GM23338 (cell line): ENCODE results near the gene IPCEF1. TPM values are rescaled to one million over a fixed set of nuclear protein-coding genes. Genes with fewer than 3 reads are reported as not detected.

Experiments
- ATAC-seq: fragments of 200-7000 bp; cut with Tn5 transposase; 3 replicates; pipeline ENCODE4 v1.9.1; 2020
- DNase-seq: peaks from one replicate; pipeline ENCODE4 v3.0.0-alpha.2; 2015; ENCODE audit warnings: low spot score
- H2AFZ ChIP-seq: fragments of 200-600 bp; sonication (generic); 2 replicates; pipeline ENCODE4 v1.8.0; 2016; ENCODE audit warnings: antibody characterized with exemption, mild to moderate bottlenecking, moderate library complexity
- H3F3A ChIP-seq: fragments of 200-600 bp; sonication (generic); replicated peaks from 2 replicates; pipeline ENCODE4 v1.8.0; 2017; ENCODE audit warnings: antibody characterized with exemption, mixed run types, low read depth
- H3K27ac ChIP-seq: fragments of 200-600 bp; sonication (generic); 2 replicates; pipeline ENCODE4 v1.6.1; 2016; ENCODE audit warnings: low read depth
- H3K27me3 ChIP-seq: fragments of 200-600 bp; sonication (generic); 2 replicates; pipeline ENCODE4 v1.8.0; 2016; ENCODE audit warnings: mild to moderate bottlenecking, mixed run types, moderate library complexity; ENCODE audit not compliant: insufficient read depth
- H3K36me3 ChIP-seq: fragments of 200-600 bp; sonication (generic); 2 replicates; pipeline ENCODE4 v1.8.0; 2016; ENCODE audit warnings: mild to moderate bottlenecking; ENCODE audit not compliant: insufficient read depth
- H3K4me1 ChIP-seq: fragments of 200-600 bp; sonication (generic); 2 replicates; pipeline ENCODE4 v1.8.0; 2016; ENCODE audit warnings: mild to moderate bottlenecking, moderate library complexity; ENCODE audit not compliant: insufficient read depth
- H3K4me2 ChIP-seq: fragments of 200-600 bp; sonication (generic); 2 replicates; pipeline ENCODE4 v1.7.1; 2017; ENCODE audit warnings: mixed run types
- H3K4me3 ChIP-seq: fragments of 200-600 bp; sonication (generic); 2 replicates; pipeline ENCODE4 v1.6.1; 2016; ENCODE audit warnings: mixed run types
- H3K79me2 ChIP-seq: fragments of 200-600 bp; sonication (generic); replicated peaks from 2 replicates; pipeline ENCODE4 v1.8.0; 2017; ENCODE audit warnings: mild to moderate bottlenecking; ENCODE audit not compliant: insufficient read depth
- H3K9me2 ChIP-seq: fragments of 200-600 bp; sonication (generic); 2 replicates; pipeline ENCODE4 v1.8.0; 2017; ENCODE audit not compliant: insufficient read depth
- H4K20me1 ChIP-seq: fragments of 200-600 bp; sonication (generic); replicated peaks from 2 replicates; pipeline ENCODE4 v1.8.0; 2017; ENCODE audit warnings: mild to moderate bottlenecking; ENCODE audit not compliant: insufficient read depth
- H3K27ac Mint-ChIP-seq: 2 replicates; pipeline ENCODE4 v1.8.0; 2020; ENCODE audit warnings: inconsistent platforms, mild to moderate bottlenecking, moderate library complexity, mixed read lengths
- H3K27me3 Mint-ChIP-seq: 3 replicates; pipeline ENCODE4 v1.8.0; 2022; ENCODE audit warnings: low read depth, mild to moderate bottlenecking, moderate library complexity, mixed read lengths, inconsistent platforms; ENCODE audit not compliant: insufficient read depth, poor library complexity
- H3K36me3 Mint-ChIP-seq: 3 replicates; pipeline ENCODE4 v1.8.0; 2021; ENCODE audit warnings: low read depth, mild to moderate bottlenecking, inconsistent platforms, moderate library complexity, mixed read lengths
- H3K4me1 Mint-ChIP-seq: 3 replicates; pipeline ENCODE4 v1.8.0; 2020; ENCODE audit warnings: mild to moderate bottlenecking, inconsistent platforms, mixed read lengths
- H3K4me3 Mint-ChIP-seq: 3 replicates; pipeline ENCODE4 v1.8.0; 2021; ENCODE audit warnings: moderate library complexity, mild to moderate bottlenecking, inconsistent platforms, mixed read lengths
- H3K9me3 Mint-ChIP-seq: 3 replicates; pipeline ENCODE4 v1.8.0; 2020; ENCODE audit warnings: moderate library complexity, mild to moderate bottlenecking, inconsistent platforms, mixed read lengths
- CREB1 ChIP-seq: fragments of 250-450 bp; sonication (Bioruptor Pico); IDR thresholded peaks from 2 replicates; pipeline ENCODE4 v1.5.0; 2020; ENCODE audit warnings: low read depth, mild to moderate bottlenecking, moderate library complexity
- EZH2 ChIP-seq: fragments of 200-600 bp; sonication (generic); IDR thresholded peaks from one replicate; pipeline ENCODE4 v1.8.0; 2017; ENCODE audit warnings: antibody characterized with exemption, mild to moderate bottlenecking, low read depth; ENCODE audit not compliant: unreplicated experiment
- EZH2phosphoT487 ChIP-seq: fragments of 200-600 bp; sonication (generic); IDR thresholded peaks from one replicate; pipeline ENCODE4 v1.8.1; 2018; ENCODE audit warnings: antibody characterized with exemption; ENCODE audit not compliant: unreplicated experiment
- JUNB ChIP-seq: IDR thresholded peaks from one replicate; pipeline ENCODE4 v1.6.1; 2016; ENCODE audit warnings: antibody characterized with exemption; ENCODE audit not compliant: unreplicated experiment
- NANOG ChIP-seq: IDR thresholded peaks from 2 replicates; pipeline ENCODE4 v1.6.1; 2016; ENCODE audit warnings: antibody characterized with exemption, borderline replicate concordance
- POLR2AphosphoS5 ChIP-seq: IDR thresholded peaks from 2 replicates; pipeline ENCODE4 v1.6.1; 2016; ENCODE audit warnings: antibody characterized with exemption, low read depth
- ZNF114 ChIP-seq: fragments of 250-450 bp; sonication (Bioruptor Pico); IDR thresholded peaks from 2 replicates; pipeline ENCODE4 v1.5.0; 2020; ENCODE audit warnings: mild to moderate bottlenecking, moderate library complexity
- ZNF331 ChIP-seq: fragments of 250-450 bp; sonication (Bioruptor Pico); IDR thresholded peaks from 2 replicates; pipeline ENCODE4 v1.5.0; 2020; ENCODE audit warnings: low read depth, mild to moderate bottlenecking, moderate library complexity
- polyA plus RNA-seq: library from polyadenylated mRNA; unstranded; fragments of >200 nt; fragmentation: Nextera tagmentation; extraction: Ambion mirVana; gene quantifications from 2 replicates; pipeline ENCODE4 v1.2.1, GENCODE V29; 2016
- total RNA-seq: library from RNA; depleted of rRNA; stranded (reverse); fragments of >200 nt; shearing (Covaris generic); gene quantifications from 2 replicates; pipeline ENCODE4 v1.2.3, GENCODE V29; 2014
- TF ChIP-seq, protein P1 (sequence below): IDR thresholded peaks from one replicate; pipeline ENCODE4 v1.6.1; 2018; ENCODE audit warnings: antibody characterized with exemption; ENCODE audit not compliant: unreplicated experiment
- TF ChIP-seq, protein P2 (sequence below): fragments of 250-450 bp; sonication (Bioruptor Pico); IDR thresholded peaks from 2 replicates; pipeline ENCODE4 v1.5.0; 2020; ENCODE audit warnings: mild to moderate bottlenecking, moderate library complexity
- TF ChIP-seq, protein P3 (sequence below), 2 experiments: fragments of 200-600 bp in 1 of 2; sonication (generic) in 1 of 2; conservative IDR thresholded peaks; 2 replicates each; pipeline versions ENCODE4 v1.5.1 to v1.6.1; 2016 to 2017; ENCODE audit warnings: antibody characterized with exemption in 2 of 2, low read depth in 2 of 2, mild to moderate bottlenecking in 2 of 2, moderate library complexity in 1 of 2

Gene IPCEF1
- total and polyA plus RNA-seq, 2 experiments from 2014 or later, result 0.15 to 1.8 TPM

DNA sequence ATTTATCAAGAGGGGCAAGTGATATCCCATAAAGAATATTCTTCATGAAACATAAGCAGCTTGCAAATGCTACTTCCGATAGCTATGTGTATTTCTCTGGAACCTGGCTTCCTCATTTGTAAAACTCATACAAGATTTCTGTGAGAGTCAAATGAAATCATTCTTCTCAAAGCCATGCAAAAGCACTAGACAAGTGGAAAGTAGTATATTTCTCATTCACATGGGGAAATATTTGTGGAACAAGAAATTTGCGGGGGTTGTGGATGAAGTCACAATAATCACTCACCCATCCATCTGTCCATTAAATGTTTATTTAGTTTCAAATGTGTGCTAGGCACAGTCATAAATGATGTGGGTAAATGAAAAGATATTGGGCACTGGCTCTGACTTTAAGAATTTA is 150.5 kb downstream of the IPCEF1 start:
- no peak for TF ChIP-seq ZNF114 (CRISPR knock-in tag)
- no peak for TF ChIP-seq ZNF331 (CRISPR knock-in tag)
- no peak overlapping the region for H3K27ac ChIP-seq
- H3K4me3 ChIP-seq, result no peak overlapping the region
- H3K36me3 ChIP-seq, result no peaks in the 10 kb centered on the region
- H3K4me3 Mint-ChIP-seq, result no peak overlapping the region
- no peaks in the 10 kb centered on the region for H3K79me2 ChIP-seq
- DNase-seq, result no peak
- H3K9me2 ChIP-seq, result 0 out of 2 replicates have a peak, but pooled peaks cover 5% of the 10 kb centered on the region
- no peaks in the 10 kb centered on the region for H3K4me1 ChIP-seq
- H3K36me3 Mint-ChIP-seq, result no peaks in the 10 kb centered on the region
- no peaks in the 10 kb centered on the region for H4K20me1 ChIP-seq
- H3F3A ChIP-seq, result no peaks in the 10 kb centered on the region
- no peak overlapping the region for H3K27ac Mint-ChIP-seq
- H3K4me1 Mint-ChIP-seq, result no peaks in the 10 kb centered on the region
- no peaks in the 10 kb centered on the region for H3K9me3 Mint-ChIP-seq
- H3K27me3 ChIP-seq, result no peaks in the 10 kb centered on the region
- no peak for ATAC-seq
- no peak overlapping the region for H2AFZ ChIP-seq
- peaks cover 2% of the 10 kb centered on the region for H3K27me3 Mint-ChIP-seq
- H3K4me2 ChIP-seq, result no peak overlapping the region

DNA sequence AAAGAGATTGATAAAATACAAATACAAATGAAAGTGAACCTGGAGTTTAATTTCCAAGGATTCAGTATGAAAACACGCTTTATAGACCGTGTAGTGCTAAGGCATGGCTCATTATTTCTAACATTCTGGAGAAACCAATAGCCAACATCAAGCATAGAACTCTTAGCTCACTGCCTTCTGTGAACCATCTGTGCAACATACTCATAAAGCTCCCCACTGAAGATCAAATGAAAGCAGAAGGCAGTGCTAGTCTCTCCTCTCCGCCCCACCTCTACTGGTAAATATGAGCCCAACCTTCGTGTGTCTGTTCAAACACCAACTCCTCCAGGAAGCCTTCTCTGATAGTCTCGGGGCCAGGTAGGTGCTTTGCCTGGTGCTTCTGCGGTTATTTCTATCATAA is 153.6 kb downstream of the IPCEF1 start:
- Mint-ChIP-seq H3K9me3 (no peaks in the 10 kb centered on the region), H3K36me3 (no peaks in the 10 kb centered on the region)
- TF ChIP-seq EZH2, result no peak
- TF ChIP-seq, protein P1, sequence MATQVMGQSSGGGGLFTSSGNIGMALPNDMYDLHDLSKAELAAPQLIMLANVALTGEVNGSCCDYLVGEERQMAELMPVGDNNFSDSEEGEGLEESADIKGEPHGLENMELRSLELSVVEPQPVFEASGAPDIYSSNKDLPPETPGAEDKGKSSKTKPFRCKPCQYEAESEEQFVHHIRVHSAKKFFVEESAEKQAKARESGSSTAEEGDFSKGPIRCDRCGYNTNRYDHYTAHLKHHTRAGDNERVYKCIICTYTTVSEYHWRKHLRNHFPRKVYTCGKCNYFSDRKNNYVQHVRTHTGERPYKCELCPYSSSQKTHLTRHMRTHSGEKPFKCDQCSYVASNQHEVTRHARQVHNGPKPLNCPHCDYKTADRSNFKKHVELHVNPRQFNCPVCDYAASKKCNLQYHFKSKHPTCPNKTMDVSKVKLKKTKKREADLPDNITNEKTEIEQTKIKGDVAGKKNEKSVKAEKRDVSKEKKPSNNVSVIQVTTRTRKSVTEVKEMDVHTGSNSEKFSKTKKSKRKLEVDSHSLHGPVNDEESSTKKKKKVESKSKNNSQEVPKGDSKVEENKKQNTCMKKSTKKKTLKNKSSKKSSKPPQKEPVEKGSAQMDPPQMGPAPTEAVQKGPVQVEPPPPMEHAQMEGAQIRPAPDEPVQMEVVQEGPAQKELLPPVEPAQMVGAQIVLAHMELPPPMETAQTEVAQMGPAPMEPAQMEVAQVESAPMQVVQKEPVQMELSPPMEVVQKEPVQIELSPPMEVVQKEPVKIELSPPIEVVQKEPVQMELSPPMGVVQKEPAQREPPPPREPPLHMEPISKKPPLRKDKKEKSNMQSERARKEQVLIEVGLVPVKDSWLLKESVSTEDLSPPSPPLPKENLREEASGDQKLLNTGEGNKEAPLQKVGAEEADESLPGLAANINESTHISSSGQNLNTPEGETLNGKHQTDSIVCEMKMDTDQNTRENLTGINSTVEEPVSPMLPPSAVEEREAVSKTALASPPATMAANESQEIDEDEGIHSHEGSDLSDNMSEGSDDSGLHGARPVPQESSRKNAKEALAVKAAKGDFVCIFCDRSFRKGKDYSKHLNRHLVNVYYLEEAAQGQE, result no peak
- TF ChIP-seq ZNF114 (CRISPR knock-in tag), result no peak
- TF ChIP-seq ZNF331 (CRISPR knock-in tag), result no peak
- TF ChIP-seq CREB1 (CRISPR knock-in tag), result no peak
- no peak for TF ChIP-seq JUNB
- TF ChIP-seq, protein P2, sequence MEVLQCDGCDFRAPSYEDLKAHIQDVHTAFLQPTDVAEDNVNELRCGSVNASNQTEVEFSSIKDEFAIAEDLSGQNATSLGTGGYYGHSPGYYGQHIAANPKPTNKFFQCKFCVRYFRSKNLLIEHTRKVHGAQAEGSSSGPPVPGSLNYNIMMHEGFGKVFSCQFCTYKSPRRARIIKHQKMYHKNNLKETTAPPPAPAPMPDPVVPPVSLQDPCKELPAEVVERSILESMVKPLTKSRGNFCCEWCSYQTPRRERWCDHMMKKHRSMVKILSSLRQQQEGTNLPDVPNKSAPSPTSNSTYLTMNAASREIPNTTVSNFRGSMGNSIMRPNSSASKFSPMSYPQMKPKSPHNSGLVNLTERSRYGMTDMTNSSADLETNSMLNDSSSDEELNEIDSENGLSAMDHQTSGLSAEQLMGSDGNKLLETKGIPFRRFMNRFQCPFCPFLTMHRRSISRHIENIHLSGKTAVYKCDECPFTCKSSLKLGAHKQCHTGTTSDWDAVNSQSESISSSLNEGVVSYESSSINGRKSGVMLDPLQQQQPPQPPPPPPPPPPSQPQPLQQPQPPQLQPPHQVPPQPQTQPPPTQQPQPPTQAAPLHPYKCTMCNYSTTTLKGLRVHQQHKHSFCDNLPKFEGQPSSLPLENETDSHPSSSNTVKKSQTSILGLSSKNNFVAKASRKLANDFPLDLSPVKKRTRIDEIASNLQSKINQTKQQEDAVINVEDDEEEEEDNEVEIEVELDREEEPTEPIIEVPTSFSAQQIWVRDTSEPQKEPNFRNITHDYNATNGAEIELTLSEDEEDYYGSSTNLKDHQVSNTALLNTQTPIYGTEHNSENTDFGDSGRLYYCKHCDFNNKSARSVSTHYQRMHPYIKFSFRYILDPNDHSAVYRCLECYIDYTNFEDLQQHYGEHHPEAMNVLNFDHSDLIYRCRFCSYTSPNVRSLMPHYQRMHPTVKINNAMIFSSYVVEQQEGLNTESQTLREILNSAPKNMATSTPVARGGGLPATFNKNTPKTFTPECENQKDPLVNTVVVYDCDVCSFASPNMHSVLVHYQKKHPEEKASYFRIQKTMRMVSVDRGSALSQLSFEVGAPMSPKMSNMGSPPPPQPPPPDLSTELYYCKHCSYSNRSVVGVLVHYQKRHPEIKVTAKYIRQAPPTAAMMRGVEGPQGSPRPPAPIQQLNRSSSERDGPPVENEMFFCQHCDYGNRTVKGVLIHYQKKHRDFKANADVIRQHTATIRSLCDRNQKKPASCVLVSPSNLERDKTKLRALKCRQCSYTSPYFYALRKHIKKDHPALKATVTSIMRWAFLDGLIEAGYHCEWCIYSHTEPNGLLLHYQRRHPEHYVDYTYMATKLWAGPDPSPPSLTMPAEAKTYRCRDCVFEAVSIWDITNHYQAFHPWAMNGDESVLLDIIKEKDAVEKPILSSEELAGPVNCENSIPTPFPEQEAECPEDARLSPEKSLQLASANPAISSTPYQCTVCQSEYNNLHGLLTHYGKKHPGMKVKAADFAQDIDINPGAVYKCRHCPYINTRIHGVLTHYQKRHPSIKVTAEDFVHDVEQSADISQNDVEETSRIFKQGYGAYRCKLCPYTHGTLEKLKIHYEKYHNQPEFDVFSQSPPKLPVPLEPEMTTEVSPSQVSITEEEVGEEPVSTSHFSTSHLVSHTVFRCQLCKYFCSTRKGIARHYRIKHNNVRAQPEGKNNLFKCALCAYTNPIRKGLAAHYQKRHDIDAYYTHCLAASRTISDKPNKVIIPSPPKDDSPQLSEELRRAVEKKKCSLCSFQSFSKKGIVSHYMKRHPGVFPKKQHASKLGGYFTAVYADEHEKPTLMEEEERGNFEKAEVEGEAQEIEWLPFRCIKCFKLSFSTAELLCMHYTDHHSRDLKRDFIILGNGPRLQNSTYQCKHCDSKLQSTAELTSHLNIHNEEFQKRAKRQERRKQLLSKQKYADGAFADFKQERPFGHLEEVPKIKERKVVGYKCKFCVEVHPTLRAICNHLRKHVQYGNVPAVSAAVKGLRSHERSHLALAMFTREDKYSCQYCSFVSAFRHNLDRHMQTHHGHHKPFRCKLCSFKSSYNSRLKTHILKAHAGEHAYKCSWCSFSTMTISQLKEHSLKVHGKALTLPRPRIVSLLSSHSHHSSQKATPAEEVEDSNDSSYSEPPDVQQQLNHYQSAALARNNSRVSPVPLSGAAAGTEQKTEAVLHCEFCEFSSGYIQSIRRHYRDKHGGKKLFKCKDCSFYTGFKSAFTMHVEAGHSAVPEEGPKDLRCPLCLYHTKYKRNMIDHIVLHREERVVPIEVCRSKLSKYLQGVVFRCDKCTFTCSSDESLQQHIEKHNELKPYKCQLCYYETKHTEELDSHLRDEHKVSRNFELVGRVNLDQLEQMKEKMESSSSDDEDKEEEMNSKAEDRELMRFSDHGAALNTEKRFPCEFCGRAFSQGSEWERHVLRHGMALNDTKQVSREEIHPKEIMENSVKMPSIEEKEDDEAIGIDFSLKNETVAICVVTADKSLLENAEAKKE (CRISPR knock-in tag), result no peak
- TF ChIP-seq, protein P3, sequence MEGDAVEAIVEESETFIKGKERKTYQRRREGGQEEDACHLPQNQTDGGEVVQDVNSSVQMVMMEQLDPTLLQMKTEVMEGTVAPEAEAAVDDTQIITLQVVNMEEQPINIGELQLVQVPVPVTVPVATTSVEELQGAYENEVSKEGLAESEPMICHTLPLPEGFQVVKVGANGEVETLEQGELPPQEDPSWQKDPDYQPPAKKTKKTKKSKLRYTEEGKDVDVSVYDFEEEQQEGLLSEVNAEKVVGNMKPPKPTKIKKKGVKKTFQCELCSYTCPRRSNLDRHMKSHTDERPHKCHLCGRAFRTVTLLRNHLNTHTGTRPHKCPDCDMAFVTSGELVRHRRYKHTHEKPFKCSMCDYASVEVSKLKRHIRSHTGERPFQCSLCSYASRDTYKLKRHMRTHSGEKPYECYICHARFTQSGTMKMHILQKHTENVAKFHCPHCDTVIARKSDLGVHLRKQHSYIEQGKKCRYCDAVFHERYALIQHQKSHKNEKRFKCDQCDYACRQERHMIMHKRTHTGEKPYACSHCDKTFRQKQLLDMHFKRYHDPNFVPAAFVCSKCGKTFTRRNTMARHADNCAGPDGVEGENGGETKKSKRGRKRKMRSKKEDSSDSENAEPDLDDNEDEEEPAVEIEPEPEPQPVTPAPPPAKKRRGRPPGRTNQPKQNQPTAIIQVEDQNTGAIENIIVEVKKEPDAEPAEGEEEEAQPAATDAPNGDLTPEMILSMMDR (conservative IDR thresholded peaks at IDR 0.05; ENCODE audit: low read depth in 2 of 2), result no peak
- no peak for TF ChIP-seq EZH2phosphoT487
- no peak for TF ChIP-seq NANOG
- no peak for TF ChIP-seq POLR2AphosphoS5

More for the DNA sequence above, 153.6 kb downstream of the IPCEF1 start:
- no peak overlapping the region for H3K4me2 ChIP-seq
- H3K9me2 ChIP-seq, result 0 out of 2 replicates have a peak, but pooled peaks cover 5% of the 10 kb centered on the region
- no peak for DNase-seq
- no peak overlapping the region for H3K27ac Mint-ChIP-seq
- no peaks in the 10 kb centered on the region for H4K20me1 ChIP-seq
- H3K4me1 Mint-ChIP-seq, result no peaks in the 10 kb centered on the region
- H3K27me3 ChIP-seq, result no peaks in the 10 kb centered on the region
- no peaks in the 10 kb centered on the region for H3F3A ChIP-seq
- H3K27me3 Mint-ChIP-seq, result peaks cover 2% of the 10 kb centered on the region
- H3K4me3 Mint-ChIP-seq, result no peak overlapping the region
- H3K79me2 ChIP-seq, result no peaks in the 10 kb centered on the region
- no peak overlapping the region for H2AFZ ChIP-seq
- no peaks in the 10 kb centered on the region for H3K36me3 ChIP-seq
- H3K4me1 ChIP-seq, result no peaks in the 10 kb centered on the region
- no peak overlapping the region for H3K4me3 ChIP-seq
- no peak overlapping the region for H3K27ac ChIP-seq
- no peak for ATAC-seq
